ENCODE results near the gene CREB3L2.
A peak's percentile ranks its signal among the peaks of the same experiment; 100 is the strongest.

The CREB3L2 gene

DNA sequence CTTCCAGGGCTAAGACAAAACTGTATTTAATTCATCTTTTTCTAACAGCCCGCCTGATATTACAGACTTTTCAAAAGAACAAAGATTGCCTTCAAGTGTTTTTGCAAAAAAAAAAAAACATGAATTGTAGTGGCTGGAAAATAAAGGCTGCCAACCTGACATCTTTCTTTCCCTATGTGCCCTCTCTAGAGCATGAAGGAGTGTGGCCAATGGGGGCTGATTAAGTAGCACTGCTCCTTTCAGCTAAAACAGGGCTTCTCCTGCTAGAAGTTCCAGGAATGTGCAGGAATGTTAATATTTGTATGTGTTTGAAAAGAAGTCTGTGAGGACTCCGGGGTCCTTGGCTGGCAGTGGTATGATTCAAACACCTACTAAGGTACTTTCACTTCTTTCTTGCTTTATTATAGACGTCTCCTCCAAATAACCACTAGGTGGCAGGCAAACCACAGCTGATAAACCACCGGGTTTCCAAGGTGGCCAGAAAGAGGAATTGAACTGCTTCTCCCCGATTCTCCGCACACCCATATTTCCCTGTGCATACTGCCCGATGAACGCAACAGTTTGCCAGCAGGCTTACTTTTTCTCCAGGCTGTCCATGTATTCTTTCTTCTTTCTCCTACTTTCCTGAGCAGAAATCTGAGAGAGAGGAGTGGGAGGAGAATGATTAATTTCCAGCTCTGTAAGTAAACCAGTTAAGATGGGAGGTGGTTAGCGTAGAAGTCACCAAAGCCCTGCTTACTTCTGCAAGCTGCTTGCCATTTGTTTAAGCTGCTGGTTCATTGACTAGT is 98.3 kb downstream of the CREB3L2 start:
- Histone ChIP-seq H3K4me3 (ENCODE audit: low read depth in 1 of 5, low read length in 5 of 5) (no peak overlapping the region), H3K27me3 (ENCODE audit: control insufficient read depth in 5 of 5, insufficient read depth in 4 of 5, low read length in 5 of 5) (no peaks in the 10 kb centered on the region), H3K4me1 (ENCODE audit: control insufficient read depth in 5 of 5, insufficient read depth in 5 of 5, low read length in 5 of 5) (peaks cover 3 to 24% (median 18%) of the 10 kb centered on the region in 5 donors), H3K27ac (ENCODE audit: low read depth, low read length) (no peak overlapping the region), H3K9ac (ENCODE audit: low read length in 5 of 5) (no peak overlapping the region), H3K9me3 (ENCODE audit: control insufficient read depth in 5 of 5, low read length in 5 of 5) (no peaks in the 10 kb centered on the region), H3K36me3 (ENCODE audit: control insufficient read depth in 5 of 5, insufficient read depth in 5 of 5, low read length in 5 of 5) (peaks cover 25 to 81% (median 58%) of the 10 kb centered on the region in 5 donors)

DNA sequence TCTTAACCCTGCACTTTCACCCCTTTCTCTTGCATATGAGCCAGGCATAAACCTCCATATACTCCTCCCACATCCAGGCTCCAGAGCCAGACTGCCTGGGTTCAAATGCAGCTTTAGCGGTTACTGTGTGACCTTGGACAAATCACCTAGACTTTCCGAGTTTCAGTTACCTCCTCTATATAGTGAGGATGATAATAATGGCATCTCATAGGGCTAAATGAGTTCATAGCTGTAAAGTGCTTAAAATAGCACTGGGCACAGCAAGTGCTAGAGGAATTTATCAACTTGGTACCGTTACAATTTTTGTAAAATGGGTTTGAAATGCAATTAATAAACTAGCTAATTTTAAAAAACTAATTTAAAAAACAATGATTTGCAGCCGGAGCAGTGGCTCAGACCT is 101.7 kb downstream of the CREB3L2 start:
- Histone ChIP-seq H3K4me1 (ENCODE audit: control insufficient read depth in 5 of 5, insufficient read depth in 5 of 5, low read length in 5 of 5) (peaks cover 3 to 28% (median 18%) of the 10 kb centered on the region in 5 donors), H3K9me3 (ENCODE audit: control insufficient read depth in 5 of 5, low read length in 5 of 5) (no peaks in the 10 kb centered on the region), H3K4me3 (ENCODE audit: low read depth in 1 of 5, low read length in 5 of 5) (no peak overlapping the region), H3K27ac (ENCODE audit: low read depth, low read length) (no peak overlapping the region), H3K9ac (ENCODE audit: low read length in 5 of 5) (peak overlapping the region in 1 of 5 donors; percentile 35), H3K36me3 (ENCODE audit: control insufficient read depth in 5 of 5, insufficient read depth in 5 of 5, low read length in 5 of 5) (peaks cover 5 to 71% (median 48%) of the 10 kb centered on the region in 5 donors), H3K27me3 (ENCODE audit: control insufficient read depth in 5 of 5, insufficient read depth in 4 of 5, low read length in 5 of 5) (no peaks in the 10 kb centered on the region)

DNA sequence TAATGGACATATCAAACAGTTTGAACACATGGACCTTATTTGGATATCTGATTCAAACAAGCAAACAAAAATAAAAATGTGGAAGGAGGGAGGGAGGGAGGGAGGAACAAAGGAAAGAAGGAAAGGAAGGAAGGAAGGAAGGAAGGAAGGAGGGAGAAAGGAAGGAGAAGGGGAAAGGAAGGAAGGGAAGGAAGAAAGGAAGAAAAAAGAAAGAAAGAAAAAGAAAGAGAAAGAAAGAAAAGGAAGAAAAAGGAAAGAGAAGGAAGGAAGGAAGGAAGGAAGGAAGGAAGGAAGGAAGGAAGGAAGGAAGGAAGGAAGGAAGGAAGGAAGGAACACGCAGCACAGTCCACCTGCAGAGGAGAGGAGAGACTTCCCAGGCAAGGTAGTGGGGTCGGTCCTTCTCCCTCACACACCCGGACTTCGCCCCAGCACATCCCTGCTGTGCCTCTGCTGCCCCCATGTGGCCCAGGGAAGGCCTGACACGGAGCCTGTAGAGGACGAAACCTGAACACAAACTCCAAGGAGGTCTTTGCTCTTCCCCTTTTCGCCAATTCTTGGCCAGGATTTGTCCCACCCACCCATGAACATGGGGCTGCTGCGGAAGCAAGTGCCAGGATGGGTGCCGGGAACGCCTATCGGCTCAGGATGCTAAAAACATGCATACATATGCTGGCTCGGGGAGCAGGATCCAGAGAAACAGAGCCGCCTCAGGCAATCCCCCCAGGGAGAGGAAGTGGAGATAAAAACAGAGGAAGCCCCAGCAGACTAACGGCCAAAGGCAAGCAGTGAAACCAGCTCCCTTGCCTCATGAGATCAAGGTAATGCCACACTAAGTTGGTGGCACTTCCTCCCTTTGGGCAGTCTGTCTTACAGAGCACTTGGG is 102.8 kb downstream of the CREB3L2 start:
- Histone ChIP-seq H3K9ac (ENCODE audit: low read length in 5 of 5) (peak overlapping the region in 3 of 5 donors; percentile 16 to 51 (median 26)), H3K36me3 (ENCODE audit: control insufficient read depth in 5 of 5, insufficient read depth in 5 of 5, low read length in 5 of 5) (peaks cover 8 to 76% (median 53%) of the 10 kb centered on the region in 5 donors), H3K9me3 (ENCODE audit: control insufficient read depth in 5 of 5, low read length in 5 of 5) (peaks cover 0 to 4% (median 0%) of the 10 kb centered on the region in 5 donors), H3K27me3 (ENCODE audit: control insufficient read depth in 5 of 5, insufficient read depth in 4 of 5, low read length in 5 of 5) (no peaks in the 10 kb centered on the region), H3K4me1 (ENCODE audit: control insufficient read depth in 5 of 5, insufficient read depth in 5 of 5, low read length in 5 of 5) (peaks cover 3 to 28% (median 18%) of the 10 kb centered on the region in 5 donors), H3K4me3 (ENCODE audit: low read depth in 1 of 5, low read length in 5 of 5) (peak overlapping the region in 3 of 5 donors; percentile 26 to 48 (median 47)), H3K27ac (ENCODE audit: low read depth, low read length) (peak overlapping the region; percentile 5)

DNA sequence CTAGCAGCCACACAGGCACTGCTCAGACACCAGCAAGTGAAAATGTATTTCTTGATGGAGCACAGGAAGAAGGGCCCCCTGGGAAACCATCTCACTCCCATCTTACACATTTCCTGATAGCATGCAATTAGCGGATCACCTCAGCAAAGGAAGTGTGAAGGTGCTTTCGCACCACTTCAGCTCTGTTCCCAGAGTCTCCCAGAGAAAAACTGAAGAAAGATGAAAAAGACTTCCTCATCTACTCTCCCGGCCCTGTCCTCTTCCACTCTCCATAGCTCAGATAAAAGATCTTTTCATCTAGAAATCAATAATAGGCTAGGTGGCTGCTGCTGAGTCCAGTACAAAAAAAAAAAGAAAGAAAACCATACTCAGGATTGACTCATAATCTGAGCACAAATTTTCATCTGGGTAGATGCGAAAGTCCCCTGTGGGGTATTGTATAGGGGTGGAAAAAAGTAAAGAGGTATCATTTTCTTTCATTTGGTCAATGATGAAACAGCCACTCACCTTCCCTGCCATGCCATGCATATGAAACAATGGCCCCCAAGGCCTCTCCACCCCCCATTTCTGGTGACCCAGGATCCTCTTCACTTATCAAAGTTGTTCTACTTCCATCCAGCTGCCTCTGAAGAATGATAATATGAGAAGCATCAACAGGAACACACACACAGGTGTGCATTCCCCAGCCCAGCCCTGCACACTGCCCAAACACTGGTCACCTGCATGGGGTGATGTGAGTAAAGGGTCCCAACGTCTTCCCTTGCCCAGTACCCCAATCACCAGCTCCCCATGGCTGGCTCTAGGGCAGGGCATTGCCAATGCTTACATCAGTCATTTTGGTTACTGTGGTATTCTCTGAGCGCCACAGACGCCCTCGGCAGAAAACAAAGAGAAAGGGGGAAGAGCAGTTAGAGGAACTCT is 106.3 kb downstream of the CREB3L2 start:
- Histone ChIP-seq H3K9me3 (ENCODE audit: control insufficient read depth in 5 of 5, low read length in 5 of 5) (peaks cover 0 to 6% (median 0%) of the 10 kb centered on the region in 5 donors), H3K36me3 (ENCODE audit: control insufficient read depth in 5 of 5, insufficient read depth in 5 of 5, low read length in 5 of 5) (peaks cover 5 to 67% (median 37%) of the 10 kb centered on the region in 5 donors), H3K27me3 (ENCODE audit: control insufficient read depth in 5 of 5, insufficient read depth in 4 of 5, low read length in 5 of 5) (no peaks in the 10 kb centered on the region), H3K27ac (ENCODE audit: low read depth, low read length) (no peak overlapping the region), H3K4me3 (ENCODE audit: low read depth in 1 of 5, low read length in 5 of 5) (no peak overlapping the region), H3K4me1 (ENCODE audit: control insufficient read depth in 5 of 5, insufficient read depth in 5 of 5, low read length in 5 of 5) (peaks cover 3 to 33% (median 25%) of the 10 kb centered on the region in 5 donors), H3K9ac (ENCODE audit: low read length in 5 of 5) (no peak overlapping the region)

GRCh38 chr7:137893143-137893742 is 108.6 kb downstream of the CREB3L2 start:
- no peaks in the 10 kb centered on the region for H3K27me3 ChIP-seq (ENCODE audit: control insufficient read depth in 5 of 5, insufficient read depth in 4 of 5, low read length in 5 of 5)
- H3K4me1 ChIP-seq (ENCODE audit: control insufficient read depth in 5 of 5, insufficient read depth in 5 of 5, low read length in 5 of 5) = peaks cover 0 to 26% (median 13%) of the 10 kb centered on the region in 5 donors
- peaks cover 8 to 67% (median 34%) of the 10 kb centered on the region in 5 donors for H3K36me3 ChIP-seq (ENCODE audit: control insufficient read depth in 5 of 5, insufficient read depth in 5 of 5, low read length in 5 of 5)
- H3K9ac ChIP-seq (ENCODE audit: low read length in 5 of 5) = no peak overlapping the region
- H3K9me3 ChIP-seq (ENCODE audit: control insufficient read depth in 5 of 5, low read length in 5 of 5) = peaks cover 0 to 6% (median 0%) of the 10 kb centered on the region in 5 donors
- H3K27ac ChIP-seq (ENCODE audit: low read depth, low read length) = peak overlapping the region; percentile 77
- no peak overlapping the region for H3K4me3 ChIP-seq (ENCODE audit: low read depth in 1 of 5, low read length in 5 of 5)

DNA sequence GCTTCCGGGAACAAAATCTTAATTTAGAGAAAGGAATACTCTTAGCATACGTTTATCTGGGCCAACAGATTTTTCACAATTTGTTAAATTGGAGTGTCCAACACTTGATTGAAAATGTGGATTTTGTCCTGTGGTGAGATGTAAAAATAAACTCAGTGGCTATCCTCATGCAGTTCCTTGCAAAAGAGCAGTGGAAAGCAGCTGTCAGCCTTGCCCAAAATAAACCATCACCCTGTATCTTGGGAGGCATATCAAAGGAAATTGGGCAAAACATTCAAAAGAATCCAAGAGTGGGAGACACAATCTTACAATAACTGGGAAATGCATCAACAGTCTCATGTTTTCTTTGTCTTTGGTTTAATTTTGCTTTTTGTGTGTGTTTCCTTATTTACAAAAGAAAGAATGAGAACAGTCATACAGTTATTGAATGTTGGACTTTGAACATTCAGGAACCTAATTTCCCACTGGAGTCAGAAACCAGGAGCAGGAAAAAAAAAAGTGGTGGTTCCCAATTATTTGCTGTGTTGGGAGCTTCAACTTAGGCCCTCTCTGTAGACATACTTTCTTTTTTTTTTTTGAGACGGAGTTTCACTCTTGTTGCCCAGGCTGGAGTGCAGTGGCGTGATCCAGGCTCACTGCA is 110.8 kb downstream of the CREB3L2 start:
- Histone ChIP-seq H3K36me3 (ENCODE audit: control insufficient read depth in 5 of 5, insufficient read depth in 5 of 5, low read length in 5 of 5) (peaks cover 8 to 56% (median 27%) of the 10 kb centered on the region in 5 donors), H3K27me3 (ENCODE audit: control insufficient read depth in 5 of 5, insufficient read depth in 4 of 5, low read length in 5 of 5) (no peaks in the 10 kb centered on the region), H3K27ac (ENCODE audit: low read depth, low read length) (no peak overlapping the region), H3K4me3 (ENCODE audit: low read depth in 1 of 5, low read length in 5 of 5) (no peak overlapping the region), H3K9me3 (ENCODE audit: control insufficient read depth in 5 of 5, low read length in 5 of 5) (peaks cover 0 to 6% (median 0%) of the 10 kb centered on the region in 5 donors), H3K4me1 (ENCODE audit: control insufficient read depth in 5 of 5, insufficient read depth in 5 of 5, low read length in 5 of 5) (peaks cover 2 to 27% (median 21%) of the 10 kb centered on the region in 5 donors), H3K9ac (ENCODE audit: low read length in 5 of 5) (no peak overlapping the region)

GRCh38 chr7:137890449-137890921 is 111.4 kb downstream of the CREB3L2 start:
- H3K4me3 ChIP-seq (ENCODE audit: low read depth in 1 of 5, low read length in 5 of 5) = no peak overlapping the region
- no peaks in the 10 kb centered on the region for H3K27me3 ChIP-seq (ENCODE audit: control insufficient read depth in 5 of 5, insufficient read depth in 4 of 5, low read length in 5 of 5)
- H3K9me3 ChIP-seq (ENCODE audit: control insufficient read depth in 5 of 5, low read length in 5 of 5) = peaks cover 0 to 6% (median 0%) of the 10 kb centered on the region in 5 donors
- H3K36me3 ChIP-seq (ENCODE audit: control insufficient read depth in 5 of 5, insufficient read depth in 5 of 5, low read length in 5 of 5) = peaks cover 8 to 55% (median 24%) of the 10 kb centered on the region in 5 donors
- H3K27ac ChIP-seq (ENCODE audit: low read depth, low read length) = no peak overlapping the region
- H3K4me1 ChIP-seq (ENCODE audit: control insufficient read depth in 5 of 5, insufficient read depth in 5 of 5, low read length in 5 of 5) = peaks cover 2 to 33% (median 26%) of the 10 kb centered on the region in 5 donors
- no peak overlapping the region for H3K9ac ChIP-seq (ENCODE audit: low read length in 5 of 5)

GRCh38 chr7:137888241-137888640 is 113.6 kb downstream of the CREB3L2 start:
- H3K9me3 ChIP-seq (ENCODE audit: control insufficient read depth in 5 of 5, low read length in 5 of 5) = no peaks in the 10 kb centered on the region
- H3K36me3 ChIP-seq (ENCODE audit: control insufficient read depth in 5 of 5, insufficient read depth in 5 of 5, low read length in 5 of 5) = peaks cover 9 to 54% (median 24%) of the 10 kb centered on the region in 5 donors
- no peaks in the 10 kb centered on the region for H3K27me3 ChIP-seq (ENCODE audit: control insufficient read depth in 5 of 5, insufficient read depth in 4 of 5, low read length in 5 of 5)
- H3K4me1 ChIP-seq (ENCODE audit: control insufficient read depth in 5 of 5, insufficient read depth in 5 of 5, low read length in 5 of 5) = peaks cover 2 to 32% (median 19%) of the 10 kb centered on the region in 5 donors
- H3K4me3 ChIP-seq (ENCODE audit: low read depth in 1 of 5, low read length in 5 of 5) = no peak overlapping the region
- no peak overlapping the region for H3K9ac ChIP-seq (ENCODE audit: low read length in 5 of 5)
- H3K27ac ChIP-seq (ENCODE audit: low read depth, low read length) = no peak overlapping the region
